ENCODE measurements around the gene KCND3.
A peak's percentile ranks its signal among the peaks of the same experiment; 100 is the strongest.

Gene KCND3

DNA sequence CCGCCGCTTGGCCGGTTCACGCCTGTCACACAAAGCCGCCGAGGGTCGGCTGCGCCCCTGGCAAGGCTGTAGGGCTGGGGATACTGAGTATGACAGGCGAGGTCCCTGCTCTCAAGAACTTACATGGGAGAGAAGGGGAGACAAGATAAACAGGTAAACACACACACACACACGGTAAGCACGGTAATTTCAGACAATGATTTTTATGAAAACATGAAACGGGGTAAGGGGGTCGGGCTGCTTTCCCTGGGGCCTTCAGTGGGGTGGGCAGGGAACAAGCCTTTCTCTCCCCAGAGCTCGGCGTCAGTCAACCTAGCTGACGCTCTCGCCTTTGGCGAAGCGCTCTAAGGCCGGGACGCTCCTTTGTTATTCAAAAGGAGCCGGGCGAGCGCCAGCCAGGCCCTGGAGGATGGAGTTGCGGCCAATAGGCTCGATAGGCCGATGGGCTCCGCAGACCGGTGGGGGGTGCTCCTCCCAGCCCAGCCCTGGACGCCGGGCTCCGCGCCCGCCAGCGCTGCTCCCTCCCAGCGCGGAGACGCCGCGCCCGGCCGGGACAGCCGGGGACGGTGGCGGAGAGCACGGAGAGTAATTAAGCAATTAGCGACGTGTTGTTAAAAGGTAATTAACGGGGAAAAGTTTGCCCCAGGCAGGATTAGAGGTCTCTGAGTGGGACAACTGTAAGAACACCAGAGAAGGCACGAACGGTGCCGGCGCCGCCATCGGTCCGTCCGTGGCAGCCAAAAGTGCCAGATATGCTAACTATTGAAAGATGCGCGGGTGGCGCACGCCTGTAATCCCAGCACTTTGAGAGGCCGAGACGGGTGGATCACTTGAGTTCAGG, 249.3 kb downstream of the KCND3 start:
- DNase-seq (ENCODE audit: low read depth), result no peak

DNA sequence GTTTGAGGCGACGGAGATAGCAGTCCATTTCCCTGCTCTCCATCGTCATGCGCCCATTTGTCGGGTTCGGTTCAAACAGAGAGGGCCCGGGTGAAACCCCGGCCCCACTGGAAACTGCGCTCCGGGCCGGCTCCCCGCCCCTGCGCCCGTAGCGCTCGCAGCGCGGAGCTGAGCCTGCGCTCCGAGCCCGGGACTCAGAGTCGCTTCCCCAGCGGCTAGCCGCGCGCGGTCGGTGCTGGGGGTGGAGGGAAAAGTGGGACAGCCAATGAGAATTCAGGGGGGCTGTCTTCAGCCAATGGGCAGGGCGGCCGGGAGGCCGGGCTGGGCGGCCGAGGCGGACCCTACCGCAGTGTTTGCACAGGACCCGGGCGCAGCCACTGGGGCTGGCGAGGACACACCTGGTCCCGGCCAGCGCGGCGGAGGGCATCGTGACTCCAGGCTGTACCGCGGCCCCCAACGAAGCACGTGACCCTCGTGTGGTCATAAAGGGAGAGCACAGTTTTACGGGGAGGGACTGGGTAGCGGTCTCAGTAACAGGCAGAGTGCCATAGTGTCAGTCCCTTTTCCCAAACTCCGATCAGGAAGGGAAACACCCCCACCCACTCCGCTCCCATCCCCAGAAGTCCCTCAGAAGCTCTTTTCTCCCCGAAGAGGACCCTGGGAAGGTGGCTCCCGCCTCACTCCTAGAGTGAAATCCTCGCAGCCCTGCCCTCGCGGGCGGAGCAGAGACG, 250.1 kb downstream of the KCND3 start, which contains the start of gene INKA2:
TSS of gene INKA2 (minus strand) at position 202 of the 731 bp plus-strand sequence. CDS start at position 49, 153 bp downstream.
- peak; percentile 44 for DNase-seq (ENCODE audit: low read depth)

DNA sequence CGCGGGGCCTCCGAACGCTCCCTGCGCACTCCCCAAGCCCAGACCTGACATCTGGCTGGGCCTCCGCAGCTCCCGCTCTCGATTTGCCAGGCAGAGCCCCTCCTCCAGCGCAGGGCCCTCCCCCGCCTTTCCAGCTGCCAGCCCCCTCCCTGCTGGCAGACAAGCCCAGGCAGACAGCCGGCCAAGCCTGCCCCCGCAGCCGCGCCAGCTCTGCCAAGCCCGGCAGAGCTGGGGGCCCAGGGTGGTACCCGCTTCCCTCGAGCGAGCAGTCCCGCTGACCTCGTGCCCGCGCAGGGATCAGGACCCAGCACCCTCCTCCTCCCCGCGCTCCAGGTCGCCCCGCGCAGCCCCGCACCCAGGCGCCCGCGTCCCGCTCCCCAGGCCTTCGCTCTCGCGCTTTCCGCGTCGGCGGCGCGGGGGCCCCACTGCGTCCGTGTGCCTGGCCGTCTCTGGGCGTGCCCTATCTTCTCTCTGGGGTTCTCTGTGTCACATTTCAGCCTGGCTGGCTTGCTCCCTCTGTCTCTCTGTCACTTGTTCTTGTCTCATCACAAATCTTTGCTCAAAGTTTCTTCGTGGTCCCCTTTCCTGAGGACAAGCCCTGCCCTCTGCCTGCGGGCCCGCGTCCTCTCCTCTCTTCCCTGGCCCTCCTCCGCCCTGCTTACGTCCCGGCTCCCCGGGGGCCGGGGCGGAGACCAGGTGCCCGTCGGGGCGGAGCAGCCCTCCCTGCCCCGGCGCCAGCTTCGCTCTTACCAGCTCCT, 250.9 kb downstream of the KCND3 start:
- peak; percentile 8 for DNase-seq (ENCODE audit: low read depth)

DNA sequence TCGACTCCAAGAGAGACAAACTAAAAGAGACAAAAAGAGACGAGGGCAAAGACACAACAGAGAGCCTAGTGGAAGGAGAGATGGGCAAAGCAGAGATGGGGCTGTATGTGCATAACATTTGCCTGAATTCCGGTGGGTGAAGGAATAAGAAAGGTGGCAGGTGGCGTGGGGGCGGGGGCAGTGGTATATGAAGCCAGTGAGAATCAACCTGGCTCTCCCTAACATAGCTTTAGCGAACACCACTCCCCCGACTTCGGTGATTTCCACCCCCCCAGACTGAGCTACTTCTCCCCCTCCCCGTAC, 251.4 kb downstream of the KCND3 start:
- no peak for DNase-seq (ENCODE audit: low read depth)

DNA sequence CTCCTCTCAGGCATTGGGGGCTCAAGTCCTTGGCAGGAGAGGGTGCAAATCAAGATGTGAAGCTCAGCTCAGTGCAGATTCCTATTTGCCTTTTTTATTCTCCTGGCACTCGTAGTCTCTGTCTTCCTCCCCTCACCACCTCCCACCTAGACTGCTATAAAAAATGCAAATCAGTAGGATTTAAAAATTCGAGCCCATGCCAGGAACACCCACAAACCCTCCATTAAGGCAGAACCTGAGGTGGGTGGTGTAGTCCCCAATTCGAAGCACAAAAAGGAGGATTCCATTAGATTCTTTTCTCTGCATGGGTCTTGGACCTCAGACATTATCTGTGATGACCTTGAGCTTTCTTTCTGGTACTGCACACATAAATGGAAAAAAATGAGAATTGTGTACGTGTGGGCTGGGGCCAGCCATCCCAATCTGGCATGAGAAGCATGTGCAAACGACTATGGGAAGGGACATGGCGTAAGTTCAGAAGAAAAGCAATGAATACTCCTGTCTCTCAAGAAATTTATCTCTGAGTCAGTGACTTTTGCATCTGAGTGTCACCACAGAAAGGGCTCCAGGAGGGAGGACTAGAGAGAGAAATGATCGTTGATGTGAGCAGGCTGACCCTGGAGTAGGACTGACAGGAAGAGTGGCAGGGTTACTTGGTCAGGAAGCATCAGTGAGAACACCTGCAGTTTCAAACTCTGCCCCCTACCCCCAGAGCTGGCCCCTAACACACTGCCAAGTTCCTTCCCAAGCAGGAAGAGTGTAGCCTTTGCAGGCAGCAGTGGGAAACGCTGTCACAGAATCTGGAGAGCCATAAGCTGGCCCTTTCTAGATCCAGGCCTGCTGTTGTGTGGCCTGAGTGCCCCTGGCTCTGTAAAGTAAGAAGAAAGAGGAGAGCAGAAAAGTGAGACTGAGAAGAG, 252.0 kb downstream of the KCND3 start:
- no peak for DNase-seq (ENCODE audit: low read depth)

DNA sequence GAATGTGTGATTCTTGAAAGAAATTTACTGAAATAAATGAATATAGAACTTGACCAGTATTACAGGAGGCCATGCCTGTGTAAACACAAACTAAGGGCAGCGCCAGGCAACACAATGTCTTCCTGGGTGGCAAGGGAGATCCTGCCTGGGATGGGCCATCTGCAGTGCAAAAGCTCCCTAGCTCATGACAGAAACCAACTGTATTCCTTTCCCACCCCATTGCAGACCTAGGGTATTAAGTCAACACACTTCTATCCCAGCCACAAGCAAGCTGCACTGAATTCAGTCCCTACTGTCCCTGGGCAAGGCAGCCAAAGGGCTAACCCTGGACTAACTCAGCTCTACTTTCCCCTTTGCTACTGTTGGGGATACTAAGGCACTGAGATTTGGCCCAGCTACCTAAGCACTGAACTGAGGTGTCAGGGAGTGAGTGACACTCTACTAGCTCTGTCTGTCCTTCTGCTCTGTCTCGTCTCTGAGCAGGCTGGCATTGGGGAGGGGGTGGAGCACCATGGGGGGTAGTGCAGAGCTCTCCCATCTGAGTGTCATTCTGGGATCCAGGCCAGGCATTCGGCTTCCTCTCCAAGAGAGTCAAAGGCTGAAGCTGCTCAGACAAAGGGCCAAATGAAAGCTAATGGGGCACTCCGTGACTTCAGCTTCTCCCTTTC, 252.8 kb downstream of the KCND3 start:
- DNase-seq (ENCODE audit: low read depth), result no peak

DNA sequence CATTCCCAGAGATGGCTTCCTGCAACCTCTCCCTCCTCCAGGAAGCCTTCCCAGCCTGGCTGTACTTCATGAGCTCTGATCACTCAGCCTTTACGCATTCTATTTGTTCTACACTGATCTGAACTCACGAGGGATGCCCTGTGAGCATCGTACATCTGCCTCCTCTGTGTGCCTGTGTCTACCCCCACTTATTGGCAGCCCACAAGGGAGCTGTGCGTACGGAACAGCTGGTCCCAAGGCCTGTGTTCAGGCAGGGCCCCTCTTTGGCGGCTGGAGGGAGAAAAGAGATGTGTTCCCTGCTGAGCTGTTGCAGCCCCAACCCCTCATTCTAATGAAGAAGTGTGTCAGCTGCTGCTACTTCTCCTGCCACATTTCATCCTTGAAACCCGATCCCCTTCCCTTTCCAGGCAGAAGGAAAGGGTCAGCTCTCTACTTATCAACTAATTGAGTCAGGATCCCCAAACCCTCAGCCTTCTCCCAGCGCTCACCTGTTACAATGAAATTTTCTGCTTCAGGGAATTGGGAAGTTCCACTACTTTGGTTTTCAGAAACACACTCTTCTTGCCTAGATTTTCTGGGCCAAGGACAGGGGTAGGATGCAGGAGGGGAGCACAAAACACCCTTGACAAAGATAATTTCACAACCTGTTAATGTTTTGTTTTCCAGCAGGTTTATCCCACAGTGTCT, 253.5 kb downstream of the KCND3 start:
- no peak for DNase-seq (ENCODE audit: low read depth)

DNA sequence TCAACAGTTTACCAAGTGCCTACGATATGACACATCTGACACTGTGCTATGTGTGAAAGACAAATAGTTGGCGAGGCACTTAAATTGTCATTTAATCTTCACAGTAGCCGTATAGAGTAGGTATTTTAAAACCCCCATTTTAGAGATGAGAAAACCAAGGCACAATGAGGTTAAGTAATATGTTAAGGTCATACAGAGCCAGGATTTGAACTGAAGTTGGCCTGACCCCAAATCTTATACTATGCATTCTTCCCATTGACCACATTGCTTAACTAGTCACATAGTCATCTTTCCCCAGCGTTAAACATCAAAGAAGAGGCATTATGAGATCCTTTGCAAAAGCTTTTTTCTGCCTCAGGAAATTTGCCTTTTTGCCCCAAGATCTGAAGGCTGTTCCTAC, 254.1 kb downstream of the KCND3 start:
- DNase-seq (ENCODE audit: low read depth), result no peak

DNA sequence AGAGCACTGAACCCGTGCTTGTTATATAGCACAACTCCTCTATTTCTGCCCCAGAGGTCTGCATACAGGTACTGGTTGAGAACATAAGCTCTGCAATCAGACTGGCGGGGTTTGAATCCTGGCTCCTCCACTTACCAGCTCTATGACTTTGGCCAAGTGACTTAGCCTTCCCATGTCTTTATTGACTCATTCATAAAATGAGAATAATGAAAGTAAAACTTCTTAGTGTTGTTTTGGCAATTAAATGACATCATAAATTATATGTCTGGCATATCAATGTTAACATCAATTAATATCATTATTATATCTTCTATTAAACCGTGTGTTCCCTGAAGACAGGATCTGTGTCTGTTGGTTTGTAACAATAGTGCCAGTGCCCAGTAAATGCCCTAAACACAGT, 254.6 kb downstream of the KCND3 start:
- no peak for DNase-seq (ENCODE audit: low read depth)

DNA sequence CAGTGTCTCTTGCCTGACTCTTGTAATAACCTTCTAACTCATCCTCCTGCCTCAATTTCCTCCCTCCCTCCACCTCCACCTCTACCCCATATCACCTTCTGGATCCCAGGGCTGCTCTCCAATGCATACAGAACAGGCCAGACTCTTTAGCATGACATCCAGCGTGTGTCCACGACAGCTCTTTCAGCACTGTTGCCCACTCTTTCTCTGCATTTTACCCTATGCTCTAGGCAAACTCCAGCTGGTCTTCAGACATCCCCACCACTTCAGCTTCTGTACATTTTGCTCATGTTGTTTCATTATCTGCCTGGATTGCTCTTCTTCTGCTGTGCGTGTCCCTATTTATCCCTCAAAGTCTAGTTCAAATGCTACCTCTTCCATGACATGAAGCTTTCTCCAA, 255.0 kb downstream of the KCND3 start:
- DNase-seq (ENCODE audit: low read depth), result no peak

DNA sequence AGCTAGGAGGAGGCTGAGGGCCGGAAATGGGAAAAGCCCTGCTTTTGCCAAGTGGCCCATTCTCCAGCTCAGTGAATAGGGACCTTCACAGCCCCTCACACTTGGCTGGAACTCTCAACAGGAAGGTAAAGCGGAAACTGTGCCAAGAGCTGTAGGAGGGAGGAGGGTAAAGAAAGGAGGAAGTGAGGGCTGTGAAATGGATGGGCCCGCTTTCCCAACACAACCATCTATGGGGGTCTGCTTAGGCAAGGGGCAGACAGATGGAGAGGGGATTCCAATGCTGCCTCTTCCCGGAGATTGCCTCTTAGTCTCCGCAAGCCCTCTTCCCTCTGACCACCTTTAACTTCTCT, 255.5 kb downstream of the KCND3 start:
- no peak for DNase-seq (ENCODE audit: low read depth)

DNA sequence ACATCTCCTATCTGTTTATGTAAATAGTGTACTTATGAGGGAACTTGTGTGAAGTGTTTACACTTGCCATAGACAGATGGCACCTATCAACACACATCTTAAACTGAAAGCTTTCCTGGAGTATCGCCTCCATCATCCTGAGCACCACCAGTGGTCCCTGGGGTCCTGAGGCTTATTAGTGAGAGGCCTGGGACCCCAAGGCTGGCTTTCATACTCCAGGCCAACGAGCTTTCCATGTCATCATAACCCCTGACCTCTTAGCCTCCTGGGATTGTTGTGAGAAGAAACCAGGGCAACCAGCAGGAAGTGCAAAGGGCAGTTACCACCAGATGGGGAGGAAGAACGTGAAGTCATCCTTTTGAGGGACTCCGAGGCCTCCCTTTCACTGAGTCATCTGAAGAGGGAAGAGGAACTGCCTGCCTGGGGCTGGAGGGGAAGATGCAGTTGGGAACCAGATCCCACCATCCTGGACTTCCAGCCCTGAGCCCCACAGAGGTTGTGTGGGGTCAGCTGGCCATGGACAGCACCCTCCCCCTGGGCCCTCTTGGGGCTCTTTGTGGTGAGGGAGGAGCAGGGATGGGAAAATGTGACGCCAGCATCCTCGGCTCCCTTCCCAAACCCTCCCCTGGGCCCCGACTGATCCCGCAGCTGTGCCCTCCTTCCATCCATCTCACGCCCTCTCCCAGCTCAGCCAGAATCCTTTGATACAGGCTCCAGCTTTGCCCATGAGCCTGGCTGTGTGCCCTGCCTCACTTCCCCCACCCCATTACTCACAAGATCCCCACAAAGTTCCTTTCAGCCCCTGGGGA, 256.1 kb downstream of the KCND3 start:
- DNase-seq (ENCODE audit: low read depth), result no peak

DNA sequence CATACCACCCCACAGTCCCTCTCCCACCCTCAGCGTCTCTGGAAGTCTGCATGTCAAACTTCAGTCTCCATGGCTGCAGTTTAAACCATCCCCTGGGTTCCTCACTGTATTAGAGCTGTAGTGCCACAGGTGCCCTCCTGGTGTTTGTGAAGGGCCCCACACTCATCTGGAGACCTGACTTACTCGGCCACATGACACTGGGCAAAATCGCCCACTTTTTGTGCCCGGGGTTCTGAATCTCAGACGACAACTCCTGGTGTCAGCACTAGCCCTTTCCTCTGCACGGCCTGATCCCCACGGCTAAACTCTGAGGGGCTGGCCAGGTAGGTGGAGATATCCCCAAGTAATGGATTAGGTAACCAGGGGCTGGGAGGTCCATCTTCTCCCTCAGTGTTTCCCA, 256.8 kb downstream of the KCND3 start:
- DNase-seq (ENCODE audit: low read depth), result no peak

DNA sequence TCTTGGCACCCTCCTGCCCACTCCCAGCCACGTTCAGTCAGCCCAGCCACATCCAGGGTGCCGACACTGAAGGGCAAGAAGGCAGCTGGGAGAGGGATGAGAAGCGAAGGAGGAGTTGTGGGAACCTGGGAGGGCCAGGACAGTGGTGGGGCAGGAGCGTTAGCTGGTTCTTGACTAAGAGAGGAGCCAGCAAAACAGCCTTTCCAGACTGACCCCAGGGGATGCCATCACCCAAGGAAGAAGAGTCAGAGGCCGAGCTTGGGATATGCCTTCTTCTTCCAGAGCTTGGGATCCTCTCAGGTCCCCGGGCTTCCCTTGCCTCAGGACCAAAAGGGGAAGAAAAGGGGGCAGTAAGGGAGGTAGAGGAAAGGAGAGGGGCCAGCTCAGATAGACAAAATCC, 257.5 kb downstream of the KCND3 start:
- no peak for DNase-seq (ENCODE audit: low read depth)

DNA sequence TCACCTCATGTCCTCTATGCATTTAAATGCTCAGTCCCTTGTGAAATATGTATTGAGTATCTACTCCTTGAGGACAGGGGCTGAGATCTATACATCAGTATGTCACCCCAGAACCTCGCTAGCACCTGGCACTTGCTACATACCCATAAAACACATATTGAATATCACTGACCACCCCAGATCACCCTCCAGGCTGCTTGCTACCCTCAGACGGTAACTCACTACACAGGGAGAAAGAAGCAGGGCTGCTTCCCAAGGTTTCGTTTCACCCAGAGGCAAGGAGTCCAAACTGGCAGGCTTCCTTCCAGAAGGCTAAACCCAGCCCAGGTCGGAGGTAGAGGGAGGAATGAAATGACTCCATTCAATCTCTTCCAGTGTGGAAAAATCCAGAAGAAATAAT, 258.8 kb downstream of the KCND3 start:
- no peak for DNase-seq (ENCODE audit: low read depth)

DNA sequence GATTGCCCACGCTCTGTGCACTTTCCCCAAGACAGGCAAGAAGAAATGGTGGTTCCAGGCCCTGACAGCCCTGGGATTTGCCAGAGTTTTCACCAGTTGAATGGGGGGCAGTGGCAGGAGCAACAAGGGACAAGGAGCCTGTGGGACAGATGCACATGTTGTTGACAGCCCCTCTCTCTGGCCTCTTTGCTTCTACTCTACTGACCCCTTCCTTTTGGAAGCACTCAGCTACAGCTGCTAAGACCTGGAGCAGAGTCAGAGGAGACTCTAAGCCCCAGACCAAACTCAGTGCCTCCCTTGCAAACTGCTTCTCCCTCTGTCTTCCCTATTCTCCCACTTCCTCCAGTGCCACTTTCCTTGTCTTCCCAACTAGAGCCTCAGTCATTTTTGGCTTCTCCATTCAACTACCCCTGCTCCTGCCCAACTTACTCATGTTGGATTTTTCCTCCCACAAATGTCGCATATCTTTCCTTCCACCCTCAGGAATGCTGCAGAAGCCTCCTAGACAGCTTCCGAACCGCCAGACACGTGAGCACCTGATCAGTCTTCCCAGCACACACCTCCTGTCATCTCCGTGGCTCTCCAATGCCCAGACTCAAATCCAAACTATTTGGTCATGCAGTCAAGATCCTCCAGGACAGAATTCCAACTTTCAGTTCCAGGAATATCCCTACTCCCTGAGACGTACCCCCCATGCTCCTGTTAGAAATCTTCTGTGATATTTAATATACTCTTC, 259.4 kb downstream of the KCND3 start:
- DNase-seq (ENCODE audit: low read depth), result no peak

DNA sequence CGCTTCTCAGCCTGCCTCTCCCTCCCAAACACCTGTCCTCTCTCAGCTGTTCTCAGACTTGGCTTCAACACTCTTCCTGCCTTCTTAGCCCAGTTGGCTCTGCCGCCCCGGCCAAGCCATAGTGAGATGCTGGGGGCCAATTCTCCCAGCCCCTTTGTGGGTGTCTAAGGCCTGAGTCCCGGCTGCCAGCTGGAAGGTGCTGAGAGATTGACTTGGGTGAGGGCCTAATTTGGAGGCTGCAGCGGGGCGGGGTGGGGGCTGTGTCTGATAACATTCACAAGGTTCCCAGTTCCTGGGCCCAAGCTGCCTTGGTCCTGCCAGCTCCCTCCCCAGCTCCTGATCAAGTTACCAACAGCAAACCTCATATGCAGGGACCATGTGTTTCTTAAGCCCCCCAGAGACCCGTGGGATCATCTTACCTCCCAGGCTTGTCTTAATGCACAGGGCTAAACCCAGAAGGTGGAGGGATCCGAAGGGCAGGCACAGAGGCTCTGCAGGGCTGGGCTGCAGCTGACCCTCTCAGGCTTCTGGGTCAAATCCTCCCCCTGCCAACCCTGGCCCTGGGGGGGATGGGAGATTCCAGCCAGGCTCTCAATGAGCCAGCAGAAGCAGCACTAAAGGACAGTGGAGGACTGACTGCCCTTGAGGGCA, 260.1 kb downstream of the KCND3 start:
- DNase-seq (ENCODE audit: low read depth), result no peak

DNA sequence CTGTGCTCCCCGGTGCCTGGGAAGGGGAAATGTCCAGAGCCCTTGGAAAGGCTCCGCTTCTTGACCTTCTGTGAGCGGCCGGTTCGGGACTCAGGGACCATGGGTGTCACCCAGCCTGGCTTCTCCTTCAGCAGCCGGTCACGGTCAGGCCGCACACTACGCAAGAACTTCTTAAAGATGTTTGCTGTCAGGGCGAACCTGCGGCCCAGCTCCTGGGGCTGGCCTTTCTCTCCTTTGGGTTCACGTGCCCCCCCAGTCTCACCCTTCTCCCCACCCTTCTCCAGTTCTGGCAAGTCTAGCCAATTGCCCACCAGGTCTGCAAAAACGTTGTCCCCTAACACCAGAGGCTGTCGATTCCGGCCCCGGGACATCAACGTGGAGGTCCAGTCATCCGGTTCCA, 262.4 kb downstream of the KCND3 start:
- no peak for DNase-seq (ENCODE audit: low read depth)

DNA sequence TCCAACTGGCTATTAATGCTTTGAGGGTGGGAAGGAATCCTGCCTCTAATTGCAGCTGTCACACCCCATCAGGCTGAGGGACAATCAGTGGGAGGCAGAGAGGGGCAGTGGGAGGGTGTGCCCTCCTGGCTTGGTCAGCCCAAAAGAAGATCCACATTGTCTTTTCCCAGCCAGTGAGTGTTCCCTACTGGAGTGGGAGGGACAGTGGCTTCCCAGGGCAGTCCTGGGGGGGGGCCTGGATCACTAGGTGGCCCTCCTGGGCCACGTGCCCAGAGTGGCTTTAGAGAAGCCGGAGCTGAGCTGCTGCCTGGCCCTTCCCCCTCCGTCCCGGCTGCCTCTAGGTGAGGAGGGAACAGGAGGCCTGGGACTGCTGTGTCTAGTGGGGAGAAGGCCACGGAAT, 264.3 kb downstream of the KCND3 start:
- no peak for DNase-seq (ENCODE audit: low read depth)
